ENCODE results near the gene ODAD4.
"Not testable (repeated sequence)": the region's sequence is repeated elsewhere in the genome, so short reads cannot be mapped to it uniquely, and the experiment has no call there.

Gene ODAD4

GRCh38 chr17:41913798-41914197, 16.6 kb upstream of the ODAD4 start:
- in situ Hi-C loops (cut with HindIII; ENCODE audit: low sequenced_read_pairs), result no loop called here

- in situ Hi-C loops (cut with HindIII; ENCODE audit: low sequenced_read_pairs), result no loop called here
These were observed 16.1 kb upstream of the ODAD4 start for GRCh38 chr17:41914358-41914766.

- in situ Hi-C loops (cut with HindIII; ENCODE audit: low sequenced_read_pairs), result no loop called here
These were observed 15.4 kb upstream of the ODAD4 start for GRCh38 chr17:41915020-41915419.

GRCh38 chr17:41915566-41915965, 14.9 kb upstream of the ODAD4 start:
- in situ Hi-C loops (cut with HindIII; ENCODE audit: low sequenced_read_pairs), result no loop called here

- in situ Hi-C loops (cut with HindIII; ENCODE audit: low sequenced_read_pairs), result no loop called here
These were observed 13.2 kb upstream of the ODAD4 start for GRCh38 chr17:41917192-41917591.

GRCh38 chr17:41917679-41918313, 12.6 kb upstream of the ODAD4 start:
- in situ Hi-C loops (cut with HindIII; ENCODE audit: low sequenced_read_pairs), result no loop called here

- in situ Hi-C loops (cut with HindIII; ENCODE audit: low sequenced_read_pairs), result no loop called here
These were observed 11.9 kb upstream of the ODAD4 start, which contains the start of gene ACLY for GRCh38 chr17:41918314-41919164. Gene ACLY (minus strand): TSS chr17:41918951. CDS start chr17:41913873, 5,078 bp downstream.

- in situ Hi-C loops (cut with HindIII; ENCODE audit: low sequenced_read_pairs), result no loop called here
These were observed 11.1 kb upstream of the ODAD4 start for GRCh38 chr17:41919165-41919817.

GRCh38 chr17:41919840-41920579, 10.4 kb upstream of the ODAD4 start:
- in situ Hi-C loops (cut with HindIII; ENCODE audit: low sequenced_read_pairs), result no loop called here

GRCh38 chr17:41920580-41920955, 9.8 kb upstream of the ODAD4 start:
- in situ Hi-C loops (cut with HindIII; ENCODE audit: low sequenced_read_pairs), result no loop called here

GRCh38 chr17:41925991-41926590, 4.3 kb upstream of the ODAD4 start:
- in situ Hi-C loops (cut with HindIII; ENCODE audit: low sequenced_read_pairs), result no loop called here

GRCh38 chr17:41928693-41929251, 1.6 kb upstream of the ODAD4 start:
- in situ Hi-C loops (cut with HindIII; ENCODE audit: low sequenced_read_pairs), result no loop called here

- in situ Hi-C loops (cut with HindIII; ENCODE audit: low sequenced_read_pairs), result not testable (repeated sequence)
These were observed 378 bp downstream of the ODAD4 start for GRCh38 chr17:41930833-41931156.

GRCh38 chr17:41931715-41932114, 1.3 kb downstream of the ODAD4 start:
- in situ Hi-C loops (cut with HindIII; ENCODE audit: low sequenced_read_pairs), result not testable (repeated sequence)

GRCh38 chr17:41932816-41933389, 2.5 kb downstream of the ODAD4 start:
- in situ Hi-C loops (cut with HindIII; ENCODE audit: low sequenced_read_pairs), result no loop called here

GRCh38 chr17:41935641-41936040, 5.2 kb downstream of the ODAD4 start:
- in situ Hi-C loops (cut with HindIII; ENCODE audit: low sequenced_read_pairs), result no loop called here

GRCh38 chr17:41937970-41938954, 7.8 kb downstream of the ODAD4 start:
- in situ Hi-C loops (cut with HindIII; ENCODE audit: low sequenced_read_pairs), result no loop called here

GRCh38 chr17:41939044-41939692, 8.8 kb downstream of the ODAD4 start:
- in situ Hi-C loops (cut with HindIII; ENCODE audit: low sequenced_read_pairs), result no loop called here
